Measurements from ENCODE around the gene NEU4. TPM values are rescaled to one million over a fixed set of nuclear protein-coding genes. Genes with fewer than 3 reads are reported as not detected.

The NEU4 gene
- total RNA-seq, 2 donors from 2014 or later, result 1.2 TPM

GRCh38 chr2:241773511-241774418 is 35.2 kb upstream of the NEU4 start:
- 92 to 93% methylated on average over 13 to 29 of the region's 29 CpGs for WGBS, 2 experiments (ENCODE audit: insufficient coverage in 1 of 2, insufficient read length in 1 of 2)
- no peak for TF ChIP-seq CTCF (conservative IDR thresholded peaks at IDR 0.05)
- H3K4me3 ChIP-seq (ENCODE audit: low read length), result no peak overlapping the region
- no peaks in the 10 kb centered on the region for H3K36me3 Mint-ChIP-seq (ENCODE audit: low read depth)
- no peak overlapping the region for H3K27ac ChIP-seq (ENCODE audit: low read depth, low read length)
- no peaks in the 10 kb centered on the region for H3K36me3 ChIP-seq (ENCODE audit: control insufficient read depth, insufficient read depth, low read length)
- H3K4me1 ChIP-seq (ENCODE audit: control insufficient read depth, insufficient read depth, low read length), result peaks cover 5% of the 10 kb centered on the region
- H3K4me1 Mint-ChIP-seq, result peaks cover 17% of the 10 kb centered on the region
- H3K27me3 Mint-ChIP-seq (ENCODE audit: insufficient read depth), result no peaks in the 10 kb centered on the region
- no peaks in the 10 kb centered on the region for H3K9me3 ChIP-seq (ENCODE audit: control insufficient read depth, low read length)
- no peak overlapping the region for H3K4me3 Mint-ChIP-seq
- no peaks in the 10 kb centered on the region for H3K27me3 ChIP-seq (ENCODE audit: control insufficient read depth, insufficient read depth, low read length, poor library complexity, severe bottlenecking)
- H3K9me3 Mint-ChIP-seq, result peaks cover 5% of the 10 kb centered on the region
- H3K9ac ChIP-seq (ENCODE audit: extremely low read depth, low read length, poor library complexity, severe bottlenecking), result no peak overlapping the region
- DNase-seq, result peak; percentile 50
- no peak overlapping the region for H3K27ac Mint-ChIP-seq

DNA sequence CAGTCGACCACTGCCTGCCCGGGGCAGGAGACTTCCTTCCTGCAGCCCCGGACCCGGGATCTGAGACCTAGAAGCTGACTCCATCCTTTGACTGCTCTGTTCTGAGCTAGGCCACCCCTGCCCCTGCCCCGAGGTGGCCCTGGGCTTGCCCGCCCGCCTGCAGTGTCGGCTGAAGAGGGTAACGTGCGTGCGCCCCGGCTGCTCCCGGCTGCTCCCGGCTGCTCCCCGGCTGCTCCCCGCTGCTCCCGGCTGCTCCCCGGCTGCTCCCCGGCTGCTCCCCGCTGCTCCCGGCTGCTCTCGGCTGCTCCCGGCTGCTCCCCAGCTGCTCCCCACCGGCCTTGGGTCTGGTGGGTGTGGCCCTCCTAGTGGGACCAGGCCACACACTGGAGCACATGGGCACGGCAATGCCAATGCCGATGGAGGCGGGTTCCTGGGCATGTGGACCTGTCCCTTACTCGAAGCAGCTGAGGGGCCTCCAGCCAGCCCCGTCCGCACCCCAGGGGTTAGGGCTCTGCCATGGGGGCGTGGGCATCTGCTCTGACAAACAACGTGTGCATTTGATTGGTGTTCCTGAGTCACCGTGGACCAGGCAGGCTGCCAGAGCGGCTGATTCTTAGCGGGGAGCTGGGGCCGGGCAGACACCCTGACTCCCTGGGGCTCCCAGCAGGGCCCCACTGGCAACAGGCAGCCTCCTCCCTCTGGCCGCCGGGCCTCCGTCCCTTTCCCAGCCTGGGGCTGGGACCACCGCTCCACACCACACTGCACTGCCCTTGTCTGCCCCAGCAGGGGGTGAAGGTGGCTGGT is 34.4 kb upstream of the NEU4 start:
- Histone ChIP-seq H3K27ac (ENCODE audit: low read depth, low read length) (no peak overlapping the region), H3K9me3 (ENCODE audit: control insufficient read depth, low read length) (peaks cover under 1% of the 10 kb centered on the region), H3K4me1 (ENCODE audit: control insufficient read depth, insufficient read depth, low read length) (peaks cover 5% of the 10 kb centered on the region), H3K9ac (ENCODE audit: extremely low read depth, low read length, poor library complexity, severe bottlenecking) (no peak overlapping the region), H3K27me3 (ENCODE audit: control insufficient read depth, insufficient read depth, low read length, poor library complexity, severe bottlenecking) (no peaks in the 10 kb centered on the region), H3K4me3 (ENCODE audit: low read length) (no peak overlapping the region), H3K36me3 (ENCODE audit: control insufficient read depth, insufficient read depth, low read length) (no peaks in the 10 kb centered on the region)
- peaks cover 11% of the 10 kb centered on the region for H3K9me3 Mint-ChIP-seq
- H3K27ac Mint-ChIP-seq, result no peak overlapping the region
- peak; percentile 50 for DNase-seq
- no peak overlapping the region for H3K4me3 Mint-ChIP-seq
- H3K36me3 Mint-ChIP-seq (ENCODE audit: low read depth), result no peaks in the 10 kb centered on the region
- no peaks in the 10 kb centered on the region for H3K27me3 Mint-ChIP-seq (ENCODE audit: insufficient read depth)
- no peak for TF ChIP-seq CTCF (conservative IDR thresholded peaks at IDR 0.05)
- 94 to 96% methylated on average over 17 to 40 of the region's 40 CpGs for WGBS, 2 experiments (ENCODE audit: insufficient coverage in 1 of 2, insufficient read length in 1 of 2)
- H3K4me1 Mint-ChIP-seq, result peaks cover 19% of the 10 kb centered on the region

- peaks cover 19% of the 10 kb centered on the region for H3K4me1 Mint-ChIP-seq
- H3K9me3 ChIP-seq (ENCODE audit: control insufficient read depth, low read length), result peaks cover 9% of the 10 kb centered on the region
- no peak overlapping the region for H3K4me3 ChIP-seq (ENCODE audit: low read length)
- no peak overlapping the region for H3K4me3 Mint-ChIP-seq
- no peak for TF ChIP-seq CTCF (conservative IDR thresholded peaks at IDR 0.05)
- no peak overlapping the region for H3K27ac Mint-ChIP-seq
- H3K27me3 ChIP-seq (ENCODE audit: control insufficient read depth, insufficient read depth, low read length, poor library complexity, severe bottlenecking), result no peaks in the 10 kb centered on the region
- peaks cover 20% of the 10 kb centered on the region for H3K9me3 Mint-ChIP-seq
- DNase-seq, result peak; percentile 39
- 91 to 94% methylated on average over 18 to 34 of the region's 34 CpGs for WGBS, 2 experiments (ENCODE audit: insufficient coverage in 1 of 2, insufficient read length in 1 of 2)
- H3K9ac ChIP-seq (ENCODE audit: extremely low read depth, low read length, poor library complexity, severe bottlenecking), result no peak overlapping the region
- no peaks in the 10 kb centered on the region for H3K36me3 ChIP-seq (ENCODE audit: control insufficient read depth, insufficient read depth, low read length)
- H3K27ac ChIP-seq (ENCODE audit: low read depth, low read length), result no peak overlapping the region
- H3K4me1 ChIP-seq (ENCODE audit: control insufficient read depth, insufficient read depth, low read length), result peaks cover 5% of the 10 kb centered on the region
- no peaks in the 10 kb centered on the region for H3K27me3 Mint-ChIP-seq (ENCODE audit: insufficient read depth)
- H3K36me3 Mint-ChIP-seq (ENCODE audit: low read depth), result no peaks in the 10 kb centered on the region
Observed at GRCh38 chr2:241775223-241776177, 33.5 kb upstream of the NEU4 start.

All from endodermal cell (in vitro differentiated cells).